GM23248 (cell line): ENCODE measurements around the gene ABCG1. TPM values are rescaled to one million over a fixed set of nuclear protein-coding genes. Genes with fewer than 3 reads are reported as not detected.

Experiments used
- DNase-seq: peaks from one replicate; pipeline ENCODE4 v3.0.0-alpha.2; 2015
- H2AFZ ChIP-seq: fragments of 200-600 bp; sonication (generic); 2 replicates; pipeline ENCODE4 v1.6.1; 2016; ENCODE audit warnings: antibody characterized with exemption
- H3F3A ChIP-seq: fragments of 200-600 bp; sonication (generic); 2 replicates; pipeline ENCODE4 v1.6.1; 2016; ENCODE audit warnings: mild to moderate bottlenecking, antibody characterized with exemption, mixed run types; ENCODE audit not compliant: insufficient read depth
- H3K27ac ChIP-seq: fragments of 200-600 bp; sonication (generic); 2 replicates; pipeline ENCODE4 v1.5.1; 2016; ENCODE audit warnings: mild to moderate bottlenecking
- H3K27me3 ChIP-seq: fragments of 200-600 bp; sonication (generic); replicated peaks from 2 replicates; pipeline ENCODE4 v1.6.1; 2016; ENCODE audit warnings: mild to moderate bottlenecking; ENCODE audit not compliant: insufficient read depth
- H3K36me3 ChIP-seq: fragments of 200-600 bp; sonication (generic); 2 replicates; pipeline ENCODE4 v1.6.1; 2016; ENCODE audit warnings: low read depth, mild to moderate bottlenecking
- H3K4me1 ChIP-seq: fragments of 200-600 bp; sonication (generic); 2 replicates; pipeline ENCODE4 v1.6.1; 2016; ENCODE audit warnings: mild to moderate bottlenecking; ENCODE audit not compliant: insufficient read depth
- H3K4me2 ChIP-seq: fragments of 200-600 bp; sonication (generic); one replicate; pipeline ENCODE4 v1.6.1; 2016; ENCODE audit warnings: mild to moderate bottlenecking; ENCODE audit not compliant: unreplicated experiment
- H3K4me3 ChIP-seq: fragments of 200-600 bp; sonication (generic); 2 replicates; pipeline ENCODE4 v1.5.1; 2016; ENCODE audit warnings: mild to moderate bottlenecking
- H3K79me2 ChIP-seq: fragments of 200-600 bp; sonication (generic); 2 replicates; pipeline ENCODE4 v1.6.1; 2016; ENCODE audit warnings: mild to moderate bottlenecking; ENCODE audit not compliant: insufficient read depth
- H3K9ac ChIP-seq: fragments of 200-600 bp; sonication (generic); 2 replicates; pipeline ENCODE4 v1.6.1; 2016; ENCODE audit warnings: mild to moderate bottlenecking
- H3K9me2 ChIP-seq: fragments of 200-600 bp; sonication (generic); 2 replicates; pipeline ENCODE4 v1.6.1; 2016; ENCODE audit warnings: mixed run types, mild to moderate bottlenecking, moderate library complexity; ENCODE audit not compliant: insufficient read depth
- H3K9me3 ChIP-seq: fragments of 200-600 bp; sonication (generic); one replicate; pipeline ENCODE4 v1.6.1; 2017; ENCODE audit warnings: low read depth
- H4K20me1 ChIP-seq: fragments of 200-600 bp; sonication (generic); 2 replicates; pipeline ENCODE4 v1.6.0; 2016; ENCODE audit not compliant: insufficient read depth
- EZH2 ChIP-seq: fragments of 200-600 bp; sonication (generic); IDR thresholded peaks from 2 replicates; pipeline ENCODE4 v1.6.1; 2018; ENCODE audit warnings: antibody characterized with exemption, mild to moderate bottlenecking; ENCODE audit not compliant: insufficient read depth, poor library complexity, severe bottlenecking
- EZH2phosphoT487 ChIP-seq: fragments of 200-600 bp; sonication (generic); IDR thresholded peaks from 2 replicates; pipeline ENCODE4 v1.6.1; 2018; ENCODE audit warnings: antibody characterized with exemption, moderate library complexity, mild to moderate bottlenecking, low read depth; ENCODE audit not compliant: insufficient read depth
- WGBS, 2 experiments: methylation state at CpG; one replicate each; pipeline ENCODE4 v1.1.6; 2015 to 2017; ENCODE audit warnings: low lambda C conversion rate in 2 of 2, low coverage in 1 of 2; ENCODE audit errors: missing lambda C conversion rate in 2 of 2; 5-methylcytosine and 5-hydroxymethylcytosine counted together
- in situ Hi-C: fragments of 300-500 bp; cut with MboI; formaldehyde crosslinking; loops from 2 replicates; pipeline ENCODE4 v1.15.0; 2020
- polyA plus RNA-seq: library from polyadenylated mRNA; unstranded; fragments of >200 nt; fragmentation: Nextera tagmentation; extraction: Ambion mirVana; gene quantifications from 2 replicates; pipeline ENCODE4 v1.2.1, GENCODE V29; 2016
- total RNA-seq: library from RNA; depleted of rRNA; stranded (reverse); fragments of >200 nt; shearing (Covaris generic); gene quantifications from 2 replicates; pipeline ENCODE4 v1.2.3, GENCODE V29; 2014

Gene ABCG1
- total and polyA plus RNA-seq, 2 experiments from 2014 or later: 0.08 TPM; not detected in 1

DNA sequence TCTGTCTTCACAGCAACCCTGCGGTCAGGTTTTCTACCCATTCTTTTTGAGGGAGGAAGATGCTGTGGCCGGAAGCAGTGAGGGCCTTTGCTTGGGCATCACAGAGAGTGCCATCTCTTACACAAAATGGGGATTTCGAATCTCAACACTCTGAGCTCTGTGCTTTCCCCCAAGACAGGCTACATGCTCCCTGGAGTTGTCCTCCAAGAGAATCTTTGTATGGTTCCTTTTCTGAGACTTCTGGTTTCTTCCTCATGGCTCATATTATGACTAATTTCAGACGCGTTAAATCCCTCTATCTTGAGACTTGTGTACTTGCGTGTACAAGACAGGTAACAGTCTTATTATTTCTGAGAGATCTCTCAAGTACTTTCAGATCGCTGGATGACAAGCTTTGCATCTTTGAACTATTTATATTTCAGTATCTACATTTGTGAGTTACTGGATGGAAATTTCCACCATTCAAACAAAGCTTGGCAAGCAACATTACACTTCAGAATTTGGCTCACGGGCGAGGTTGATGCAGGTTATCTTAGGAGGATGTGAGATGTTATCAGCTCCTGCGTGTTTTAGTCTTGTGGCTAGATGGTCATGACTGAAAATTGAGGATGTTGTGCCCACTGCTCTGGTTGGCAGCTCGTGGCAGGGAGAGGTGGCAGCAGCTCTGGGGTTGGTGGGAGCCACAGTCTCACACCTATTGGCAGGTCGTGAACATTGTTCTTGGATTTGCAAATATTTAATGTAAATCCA, 19.4 kb downstream of the ABCG1 start:
- no peaks in the 10 kb centered on the region for H3K36me3 ChIP-seq
- H3K4me3 ChIP-seq: no peak overlapping the region
- H3K9ac ChIP-seq: no peak overlapping the region
- DNase-seq: no peak
- no peaks in the 10 kb centered on the region for H3K9me3 ChIP-seq
- no peak overlapping the region for H3K27ac ChIP-seq
- H3K4me2 ChIP-seq: no peak overlapping the region
- H3K27me3 ChIP-seq: peaks cover 47% of the 10 kb centered on the region
- WGBS, 2 experiments: 54 to 55% methylated on average over 12 of the region's 12 CpGs
- TF ChIP-seq EZH2phosphoT487: no peak
- H3K4me1 ChIP-seq: peaks cover 2% of the 10 kb centered on the region; the same call in 1 of the 2 replicates
- H2AFZ ChIP-seq: no peak overlapping the region
- no peaks in the 10 kb centered on the region for H4K20me1 ChIP-seq
- in situ Hi-C loops: no loop called here
- no peaks in the 10 kb centered on the region for H3F3A ChIP-seq
- no peaks in the 10 kb centered on the region for H3K79me2 ChIP-seq
- no peaks in the 10 kb centered on the region for H3K9me2 ChIP-seq

DNA sequence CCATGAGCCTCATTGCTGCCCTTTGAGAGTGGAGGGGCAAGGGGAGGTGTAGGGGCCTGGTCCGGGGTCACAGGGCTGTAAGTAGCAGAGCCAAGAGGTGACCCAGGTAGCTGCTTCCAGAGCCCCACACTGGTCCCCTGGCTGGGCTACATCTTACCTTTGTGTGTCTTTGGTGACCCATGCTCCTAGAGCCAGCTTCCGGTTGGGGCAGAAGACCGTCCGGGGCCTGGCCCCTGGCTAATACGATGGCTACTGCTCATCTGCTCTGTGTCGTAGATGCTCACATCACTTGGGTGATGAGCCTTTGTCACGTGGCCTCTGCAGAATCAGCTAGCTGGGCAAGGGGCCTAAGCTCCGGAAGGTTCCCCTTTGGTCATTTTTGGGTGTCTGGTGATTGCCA, 20.6 kb downstream of the ABCG1 start:
- H3K9ac ChIP-seq: no peak overlapping the region
- no peaks in the 10 kb centered on the region for H3K4me1 ChIP-seq
- no peak overlapping the region for H3K27ac ChIP-seq
- H3K9me3 ChIP-seq: no peaks in the 10 kb centered on the region
- 73 to 76% methylated on average over 8 of the region's 8 CpGs for WGBS, 2 experiments
- in situ Hi-C loops: no loop called here
- no peaks in the 10 kb centered on the region for H3K36me3 ChIP-seq
- no peaks in the 10 kb centered on the region for H3K9me2 ChIP-seq
- H3K4me2 ChIP-seq: no peak overlapping the region
- TF ChIP-seq EZH2phosphoT487 (no peak), EZH2 (no peak)
- no peaks in the 10 kb centered on the region for H3F3A ChIP-seq
- H3K4me3 ChIP-seq: no peak overlapping the region
- H3K79me2 ChIP-seq: no peaks in the 10 kb centered on the region
- no peak overlapping the region for H2AFZ ChIP-seq
- no peaks in the 10 kb centered on the region for H4K20me1 ChIP-seq
- no peak for DNase-seq
- H3K27me3 ChIP-seq: peaks cover 48% of the 10 kb centered on the region

DNA sequence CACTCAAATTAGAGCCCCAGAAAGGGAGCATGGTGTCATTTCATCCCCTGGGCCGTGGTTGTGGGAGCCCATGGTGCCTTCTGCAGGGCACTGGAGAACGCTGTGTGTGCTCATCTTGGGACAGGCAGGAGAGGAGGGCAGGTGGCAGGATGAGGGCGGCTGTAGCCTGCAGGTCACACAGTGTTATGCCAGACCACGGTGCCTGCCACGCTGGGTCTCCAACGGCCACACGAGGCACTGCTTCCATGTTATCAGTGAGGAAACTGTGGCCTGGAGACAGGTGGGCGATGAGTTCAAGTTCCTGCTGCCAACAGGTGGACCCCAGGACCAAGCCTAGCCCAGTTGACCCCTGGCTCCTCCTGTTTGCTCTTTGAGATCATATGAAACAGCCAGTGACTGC, 21.0 kb downstream of the ABCG1 start:
- Histone ChIP-seq H3K9me2 (no peaks in the 10 kb centered on the region), H3K4me2 (no peak overlapping the region), H3K9me3 (no peaks in the 10 kb centered on the region), H3K36me3 (no peaks in the 10 kb centered on the region), H2AFZ (no peak overlapping the region), H3K79me2 (no peaks in the 10 kb centered on the region), H3K9ac (no peak overlapping the region), H3K27me3 (peaks cover 50% of the 10 kb centered on the region), H4K20me1 (no peaks in the 10 kb centered on the region), H3K4me1 (no peaks in the 10 kb centered on the region), H3K4me3 (no peak overlapping the region), H3F3A (no peaks in the 10 kb centered on the region), H3K27ac (no peak overlapping the region)
- no peak for DNase-seq
- TF ChIP-seq EZH2 (no peak), EZH2phosphoT487 (no peak)
- in situ Hi-C loops: no loop called here
- WGBS, 2 experiments: 60 to 63% methylated on average over 8 of the region's 8 CpGs

DNA sequence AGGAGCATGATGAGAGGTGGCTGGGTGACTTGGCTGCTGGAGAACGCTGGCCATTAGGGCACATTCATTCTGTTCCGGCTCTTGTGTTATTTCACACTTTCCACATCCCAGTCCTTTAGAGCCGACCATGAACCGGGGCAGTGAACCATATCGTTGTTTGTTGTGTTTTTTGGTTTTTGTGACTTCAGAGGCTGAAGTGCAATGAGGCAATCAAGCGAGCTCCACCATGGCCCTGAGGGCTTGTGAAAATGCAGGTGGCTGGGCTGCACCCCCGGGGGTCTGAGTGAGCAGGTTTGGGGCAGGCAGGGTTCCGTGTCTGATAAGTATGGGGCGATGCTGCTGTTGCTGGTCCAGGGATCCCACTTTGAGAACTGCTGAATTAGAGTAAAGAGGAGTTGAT, 23.7 kb downstream of the ABCG1 start:
- 59 to 62% methylated on average over 9 of the region's 9 CpGs for WGBS, 2 experiments
- Histone ChIP-seq H3K79me2 (no peaks in the 10 kb centered on the region), H3K36me3 (no peaks in the 10 kb centered on the region), H3F3A (no peaks in the 10 kb centered on the region), H3K9me2 (no peaks in the 10 kb centered on the region), H3K27me3 (peaks cover 43% of the 10 kb centered on the region), H4K20me1 (no peaks in the 10 kb centered on the region), H3K9me3 (no peaks in the 10 kb centered on the region), H3K27ac (no peak overlapping the region), H3K4me1 (no peaks in the 10 kb centered on the region), H3K4me2 (no peak overlapping the region), H3K4me3 (no peak overlapping the region), H3K9ac (no peak overlapping the region), H2AFZ (no peak overlapping the region)
- in situ Hi-C loops: no loop called here
- DNase-seq: no peak
- TF ChIP-seq EZH2phosphoT487: no peak
- TF ChIP-seq EZH2: no peak
